Upper lobe of left lung (tissue), 6 donors: ENCODE measurements around the gene OR51S1. TPM values are rescaled to one million over a fixed set of nuclear protein-coding genes. Genes with fewer than 3 reads are reported as not detected.
"Not testable (repeated sequence)": the region's sequence is repeated elsewhere in the genome, so short reads cannot be mapped to it uniquely, and the experiment has no call there.

ENCODE experiments used
- ATAC-seq, 2 donors: fragments of 200-7000 bp; cut with Tn5 transposase; one replicate each; pipeline ENCODE4 v1.9.1; 2022; ENCODE audit warnings: mild to moderate bottlenecking in 2 of 2, moderate library complexity in 2 of 2; ENCODE audit not compliant: low FRiP score in 2 of 2
- DNase-seq, 2 donors: peaks; one replicate each; pipeline ENCODE4 v3.0.0-alpha.2; 2019 to 2020
- H3K27ac ChIP-seq, 4 donors: fragments of 200-600 bp; sonication (generic); one replicate each; pipeline ENCODE4 v1.5.1; 2016 to 2019
- H3K27me3 ChIP-seq, 4 donors: fragments of 200-600 bp; sonication (generic); one replicate each; pipeline ENCODE4 v1.5.1; 2017 to 2019
- H3K36me3 ChIP-seq, 4 donors: fragments of 200-600 bp; sonication (generic); one replicate each; pipeline ENCODE4 v1.5.1; 2016 to 2019
- H3K4me1 ChIP-seq, 4 donors: fragments of 200-600 bp; sonication (generic); one replicate each; pipeline ENCODE4 v1.5.1; 2018 to 2019
- H3K4me3 ChIP-seq, 4 donors: fragments of 200-600 bp; sonication (generic); one replicate each; pipeline ENCODE4 v1.5.1; 2017 to 2019; ENCODE audit warnings: mild to moderate bottlenecking in 2 of 4, moderate library complexity in 1 of 4
- H3K9me3 ChIP-seq, 4 donors: fragments of 200-600 bp; sonication (generic); one replicate each; pipeline ENCODE4 v1.5.1; 2018 to 2019
- CTCF ChIP-seq, 6 experiments: fragments of 450-650 bp in 4 of 6; fragments of 200-600 bp in 2 of 6; sonication (generic) in 2 of 6; IDR thresholded peaks; one replicate each; pipeline ENCODE4 v1.5.1; 2016 to 2019; ENCODE audit warnings: antibody characterized with exemption in 6 of 6
- EP300 ChIP-seq, 4 donors: sonication (generic); formaldehyde crosslinking; IDR thresholded peaks; one replicate each; pipeline ENCODE4 v1.5.1; 2017; ENCODE audit warnings: antibody characterized with exemption in 4 of 4, control low read depth in 2 of 4
- POLR2A ChIP-seq, 4 donors: fragments of 450-650 bp; IDR thresholded peaks; one replicate each; pipeline ENCODE4 v1.5.1; 2016 to 2017; ENCODE audit warnings: antibody characterized with exemption in 4 of 4, mild to moderate bottlenecking in 2 of 4
- POLR2AphosphoS5 ChIP-seq, 2 donors: sonication (generic); formaldehyde crosslinking; IDR thresholded peaks; one replicate each; pipeline ENCODE4 v1.5.1; 2017; ENCODE audit warnings: antibody characterized with exemption in 2 of 2
- WGBS, 2 donors: methylation state at CpG; one replicate each; pipeline ENCODE4 v1.1.5; 2017 to 2018; 5-methylcytosine and 5-hydroxymethylcytosine counted together
- total RNA-seq, 6 donors: library from RNA; depleted of rRNA in 4 of 6; stranded (reverse); fragments of >200 nt in 4 of 6; gene quantifications; one replicate each; pipeline versions ENCODE4 v1.1.0 to v1.2.1, GENCODE V29; 2016 to 2021
- donor health status: DM: no; HTN: no; CAD: no; lungs with moderate emphysema.
- donor health status: DM: no; HTN: yes; CAD: no; lungs with severe emphysema.

Gene OR51S1
- total RNA-seq, 6 donors from 2014 or later, result not detected

GRCh38 chr11:4865855-4866254 lies 16.8 kb upstream of the OR51S1 start:
- TF ChIP-seq EP300 (IDR thresholded peaks at IDR 0.05) (no peak), CTCF (IDR thresholded peaks at IDR 0.05) (no peak), POLR2AphosphoS5 (IDR thresholded peaks at IDR 0.05) (no peak), POLR2A (IDR thresholded peaks at IDR 0.05) (no peak)
- no peak for DNase-seq
- H3K27ac ChIP-seq, result no peak overlapping the region
- 29 to 39% methylated on average over 1 of the region's 1 CpG for WGBS, 2 donors
- ATAC-seq, result no peak
- no peaks in the 10 kb centered on the region for H3K27me3 ChIP-seq
- peaks cover 0 to 3% (median 0%) of the 10 kb centered on the region in 4 donors for H3K9me3 ChIP-seq
- no peaks in the 10 kb centered on the region for H3K36me3 ChIP-seq
- no peak overlapping the region for H3K4me3 ChIP-seq
- H3K4me1 ChIP-seq, result no peaks in the 10 kb centered on the region

GRCh38 chr11:4863876-4864275 lies 14.9 kb upstream of the OR51S1 start:
- ATAC-seq (no peak), DNase-seq (no peak)
- H3K36me3 ChIP-seq, result no peaks in the 10 kb centered on the region
- H3K27me3 ChIP-seq, result no peaks in the 10 kb centered on the region
- H3K4me1 ChIP-seq, result no peaks in the 10 kb centered on the region
- peaks cover 0 to 3% (median 0%) of the 10 kb centered on the region in 4 donors for H3K9me3 ChIP-seq
- H3K27ac ChIP-seq, result no peak overlapping the region
- 82 to 86% methylated on average over 4 of the region's 4 CpGs for WGBS, 2 donors
- no peak overlapping the region for H3K4me3 ChIP-seq
- no peak for TF ChIP-seq CTCF (IDR thresholded peaks at IDR 0.05)
- TF ChIP-seq EP300 (IDR thresholded peaks at IDR 0.05), result no peak
- no peak for TF ChIP-seq POLR2AphosphoS5 (IDR thresholded peaks at IDR 0.05)
- TF ChIP-seq POLR2A (IDR thresholded peaks at IDR 0.05), result no peak

- Histone ChIP-seq H3K27ac (no peak overlapping the region), H3K9me3 (peaks cover 0 to 3% (median 0%) of the 10 kb centered on the region in 4 donors), H3K4me1 (no peaks in the 10 kb centered on the region), H3K36me3 (no peaks in the 10 kb centered on the region), H3K27me3 (no peaks in the 10 kb centered on the region), H3K4me3 (no peak overlapping the region)
- ATAC-seq, result no peak
- TF ChIP-seq POLR2AphosphoS5 (IDR thresholded peaks at IDR 0.05), result no peak
- TF ChIP-seq POLR2A (IDR thresholded peaks at IDR 0.05), result no peak
- no peak for TF ChIP-seq EP300 (IDR thresholded peaks at IDR 0.05)
- no peak for TF ChIP-seq CTCF (IDR thresholded peaks at IDR 0.05)
- DNase-seq, result no peak
These were observed 13.6 kb upstream of the OR51S1 start for GRCh38 chr11:4862447-4863236.

- not testable (repeated sequence) for H3K4me1 ChIP-seq, H3K36me3 ChIP-seq, H3K27ac ChIP-seq, H3K9me3 ChIP-seq, ATAC-seq, H3K27me3 ChIP-seq, H3K4me3 ChIP-seq
- 90% methylated on average over 7 of the region's 7 CpGs; no CpG with 5 or more reads in 1 of the 2 donors for WGBS, 2 donors
- peak in 1 of 2 donors; percentile 8 for DNase-seq
These were observed 5.3 kb upstream of the OR51S1 start for GRCh38 chr11:4854286-4854685.

- no peaks in the 10 kb centered on the region for H3K4me1 ChIP-seq
- no peak overlapping the region for H3K4me3 ChIP-seq
- 0 to 27% methylated on average over 4 of the region's 4 CpGs for WGBS, 2 donors
These were observed 2.0 kb upstream of the OR51S1 start for GRCh38 chr11:4851033-4851432.

More at GRCh38 chr11:4851033-4851432, 2.0 kb upstream of the OR51S1 start:
- no peaks in the 10 kb centered on the region for H3K27me3 ChIP-seq
- H3K9me3 ChIP-seq, result no peaks in the 10 kb centered on the region
- ATAC-seq (no peak), DNase-seq (no peak)
- H3K36me3 ChIP-seq, result no peaks in the 10 kb centered on the region
- TF ChIP-seq POLR2AphosphoS5 (IDR thresholded peaks at IDR 0.05) (no peak), CTCF (IDR thresholded peaks at IDR 0.05) (no peak), EP300 (IDR thresholded peaks at IDR 0.05) (no peak), POLR2A (IDR thresholded peaks at IDR 0.05) (no peak)
- H3K27ac ChIP-seq, result no peak overlapping the region
